Measurements from ENCODE around the gene PDXP.

PDXP gene

GRCh38 chr22:37634417-37634924 lies 24.1 kb upstream of the PDXP start:
- Histone ChIP-seq H3K27ac (ENCODE audit: low read depth, low read length) (peak overlapping the region; percentile 80), H3K9ac (ENCODE audit: low read length in 5 of 5) (peak overlapping the region in 3 of 5 donors; percentile 12 to 56 (median 54)), H3K36me3 (ENCODE audit: control insufficient read depth in 5 of 5, insufficient read depth in 5 of 5, low read length in 5 of 5) (peaks cover 0 to 29% (median 28%) of the 10 kb centered on the region in 5 donors), H3K4me3 (ENCODE audit: low read depth in 1 of 5, low read length in 5 of 5) (peak overlapping the region; percentile 1 to 51 (median 28)), H3K9me3 (ENCODE audit: control insufficient read depth in 5 of 5, low read length in 5 of 5) (no peaks in the 10 kb centered on the region), H3K4me1 (ENCODE audit: control insufficient read depth in 5 of 5, insufficient read depth in 5 of 5, low read length in 5 of 5) (peaks cover 10 to 69% (median 61%) of the 10 kb centered on the region in 5 donors), H3K27me3 (ENCODE audit: control insufficient read depth in 5 of 5, insufficient read depth in 4 of 5, low read length in 5 of 5) (peaks cover 0 to 11% (median 0%) of the 10 kb centered on the region in 5 donors)

DNA sequence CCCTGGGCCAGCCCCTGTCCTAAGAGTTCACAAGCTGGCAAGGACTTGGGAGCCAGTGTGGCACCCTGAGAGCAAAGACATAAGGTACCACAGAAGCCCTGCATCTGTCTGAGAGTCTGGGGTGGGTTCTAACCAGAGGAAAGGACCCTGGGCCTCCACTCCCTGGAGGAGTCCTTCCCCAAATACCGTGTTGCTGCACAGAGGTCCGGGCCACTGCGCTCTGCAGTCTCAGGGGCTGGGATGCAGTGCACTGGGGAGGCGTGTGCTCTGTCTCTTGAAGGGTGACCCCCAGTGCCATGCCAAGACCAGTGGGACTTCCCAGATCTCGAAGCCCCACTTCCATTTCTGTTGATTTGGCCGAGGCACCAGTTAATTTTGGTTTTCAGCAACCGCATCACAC lies 23.4 kb upstream of the PDXP start:
- Histone ChIP-seq H3K9me3 (ENCODE audit: control insufficient read depth in 5 of 5, low read length in 5 of 5) (no peaks in the 10 kb centered on the region), H3K27me3 (ENCODE audit: control insufficient read depth in 5 of 5, insufficient read depth in 4 of 5, low read length in 5 of 5) (peaks cover 0 to 14% (median 0%) of the 10 kb centered on the region in 5 donors), H3K36me3 (ENCODE audit: control insufficient read depth in 5 of 5, insufficient read depth in 5 of 5, low read length in 5 of 5) (peaks cover 0 to 23% (median 22%) of the 10 kb centered on the region in 5 donors), H3K4me3 (ENCODE audit: low read depth in 1 of 5, low read length in 5 of 5) (no peak overlapping the region), H3K9ac (ENCODE audit: low read length in 5 of 5) (peak overlapping the region in 1 of 5 donors; percentile 16), H3K4me1 (ENCODE audit: control insufficient read depth in 5 of 5, insufficient read depth in 5 of 5, low read length in 5 of 5) (peaks cover 10 to 72% (median 64%) of the 10 kb centered on the region in 5 donors), H3K27ac (ENCODE audit: low read depth, low read length) (no peak overlapping the region)

GRCh38 chr22:37636186-37636948 lies 22.2 kb upstream of the PDXP start:
- peaks cover 0 to 19% (median 0%) of the 10 kb centered on the region in 5 donors for H3K27me3 ChIP-seq (ENCODE audit: control insufficient read depth in 5 of 5, insufficient read depth in 4 of 5, low read length in 5 of 5)
- no peak overlapping the region for H3K9ac ChIP-seq (ENCODE audit: low read length in 5 of 5)
- H3K9me3 ChIP-seq (ENCODE audit: control insufficient read depth in 5 of 5, low read length in 5 of 5): no peaks in the 10 kb centered on the region
- H3K27ac ChIP-seq (ENCODE audit: low read depth, low read length): no peak overlapping the region
- peaks cover 10 to 80% (median 67%) of the 10 kb centered on the region in 5 donors for H3K4me1 ChIP-seq (ENCODE audit: control insufficient read depth in 5 of 5, insufficient read depth in 5 of 5, low read length in 5 of 5)
- peaks cover 0 to 13% (median 10%) of the 10 kb centered on the region in 5 donors for H3K36me3 ChIP-seq (ENCODE audit: control insufficient read depth in 5 of 5, insufficient read depth in 5 of 5, low read length in 5 of 5)
- H3K4me3 ChIP-seq (ENCODE audit: low read depth in 1 of 5, low read length in 5 of 5): no peak overlapping the region

GRCh38 chr22:37636949-37637273 lies 21.6 kb upstream of the PDXP start:
- Histone ChIP-seq H3K27me3 (ENCODE audit: control insufficient read depth in 5 of 5, insufficient read depth in 4 of 5, low read length in 5 of 5) (peaks cover 0 to 22% (median 0%) of the 10 kb centered on the region in 5 donors), H3K36me3 (ENCODE audit: control insufficient read depth in 5 of 5, insufficient read depth in 5 of 5, low read length in 5 of 5) (peaks cover 0 to 7% (median 4%) of the 10 kb centered on the region in 5 donors), H3K4me1 (ENCODE audit: control insufficient read depth in 5 of 5, insufficient read depth in 5 of 5, low read length in 5 of 5) (peaks cover 10 to 78% (median 66%) of the 10 kb centered on the region in 5 donors), H3K27ac (ENCODE audit: low read depth, low read length) (no peak overlapping the region), H3K9ac (ENCODE audit: low read length in 5 of 5) (no peak overlapping the region), H3K4me3 (ENCODE audit: low read depth in 1 of 5, low read length in 5 of 5) (no peak overlapping the region), H3K9me3 (ENCODE audit: control insufficient read depth in 5 of 5, low read length in 5 of 5) (no peaks in the 10 kb centered on the region)

DNA sequence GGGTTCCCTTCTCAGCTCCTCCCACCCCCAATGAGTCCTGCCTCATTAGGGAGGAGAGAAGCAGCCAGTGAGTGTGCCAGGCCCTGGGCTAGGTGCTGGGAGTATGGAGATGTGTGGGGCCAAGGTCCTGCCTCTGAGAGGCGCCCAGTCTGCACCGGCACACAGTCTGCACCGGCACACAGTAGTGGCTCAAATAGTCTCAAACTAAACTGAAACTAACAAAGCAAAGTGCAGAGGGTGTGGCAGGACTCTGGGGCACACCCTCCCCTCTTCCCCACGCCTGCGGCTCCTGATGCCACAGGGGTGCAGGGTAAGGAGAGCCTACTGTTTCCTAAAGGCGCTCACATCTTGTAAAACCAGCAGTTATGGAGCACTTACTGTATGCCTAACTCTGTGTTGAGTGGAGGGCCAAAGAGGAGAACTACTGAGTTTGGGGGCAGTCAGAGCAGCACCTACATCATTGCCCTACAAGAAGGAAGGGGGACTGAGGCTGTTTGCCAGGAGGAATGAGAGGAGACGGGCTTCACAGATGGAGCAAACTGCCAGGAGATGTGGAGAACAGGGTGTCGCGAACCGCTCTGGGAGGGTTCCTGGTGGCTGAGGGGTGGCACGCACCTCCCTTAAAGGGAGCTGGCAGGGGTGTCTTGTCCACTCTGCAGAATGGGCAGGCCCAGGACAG lies 20.0 kb upstream of the PDXP start:
- no peaks in the 10 kb centered on the region for H3K9me3 ChIP-seq (ENCODE audit: control insufficient read depth in 5 of 5, low read length in 5 of 5)
- peaks cover 0 to 22% (median 0%) of the 10 kb centered on the region in 5 donors for H3K27me3 ChIP-seq (ENCODE audit: control insufficient read depth in 5 of 5, insufficient read depth in 4 of 5, low read length in 5 of 5)
- H3K36me3 ChIP-seq (ENCODE audit: control insufficient read depth in 5 of 5, insufficient read depth in 5 of 5, low read length in 5 of 5): peaks cover 0 to 4% (median 0%) of the 10 kb centered on the region in 5 donors
- H3K4me1 ChIP-seq (ENCODE audit: control insufficient read depth in 5 of 5, insufficient read depth in 5 of 5, low read length in 5 of 5): peaks cover 10 to 71% (median 56%) of the 10 kb centered on the region in 5 donors
- H3K4me3 ChIP-seq (ENCODE audit: low read depth in 1 of 5, low read length in 5 of 5): peak overlapping the region in 4 of 5 donors; percentile 3 to 63 (median 56)
- H3K27ac ChIP-seq (ENCODE audit: low read depth, low read length): no peak overlapping the region
- H3K9ac ChIP-seq (ENCODE audit: low read length in 5 of 5): peak overlapping the region in 1 of 5 donors; percentile 48

DNA sequence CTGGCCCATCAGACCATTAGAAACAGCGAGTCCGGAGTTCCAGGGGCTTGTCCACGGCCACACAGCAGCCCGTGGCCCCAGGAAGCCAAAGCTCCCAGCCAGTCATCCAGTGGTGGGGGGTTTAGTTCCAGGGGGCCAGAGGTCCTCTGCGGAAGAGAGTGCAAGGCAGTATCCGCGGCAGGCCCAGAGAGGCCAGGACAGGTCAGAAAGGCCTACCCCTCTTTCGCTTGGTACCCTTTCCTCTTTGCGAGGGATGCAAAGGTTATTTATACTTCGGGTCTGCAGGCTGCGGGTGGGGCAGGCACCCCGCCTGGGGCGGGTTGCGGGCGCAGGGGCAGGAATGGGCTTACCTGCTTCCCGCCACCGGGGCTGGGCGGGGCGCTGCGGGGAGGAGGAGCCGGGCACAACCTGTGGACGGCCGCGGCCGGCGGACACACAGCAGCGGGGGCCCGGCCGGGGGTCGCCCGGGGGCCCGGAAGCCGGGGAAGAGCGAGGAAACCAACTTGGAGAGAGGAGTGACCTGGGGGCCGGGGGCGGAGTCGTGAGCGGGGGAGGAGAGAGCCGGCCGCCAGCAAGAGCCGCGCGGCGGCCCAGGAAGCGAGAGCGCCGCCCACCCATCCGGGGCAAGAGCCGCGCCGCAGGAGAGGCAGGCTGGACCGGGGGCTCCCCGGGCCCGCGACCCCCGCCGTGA lies 19.3 kb upstream of the PDXP start, which contains the start of gene SH3BP1:
SH3BP1 (plus strand) TSS at position 600 of the 691 bp plus-strand sequence. CDS start 119 bp downstream, outside the sequence.
- H3K9ac ChIP-seq (ENCODE audit: low read length in 5 of 5): peak within 1 kb of the TSS in 4 of 5 donors; percentile 16 to 75 (median 57)
- peaks cover 0 to 5% (median 0%) of the 10 kb centered on the region in 5 donors for H3K36me3 ChIP-seq (ENCODE audit: control insufficient read depth in 5 of 5, insufficient read depth in 5 of 5, low read length in 5 of 5)
- peaks cover 0 to 22% (median 0%) of the 10 kb centered on the region in 5 donors for H3K27me3 ChIP-seq (ENCODE audit: control insufficient read depth in 5 of 5, insufficient read depth in 4 of 5, low read length in 5 of 5)
- no peak within 1 kb of the TSS for H3K27ac ChIP-seq (ENCODE audit: low read depth, low read length)
- H3K9me3 ChIP-seq (ENCODE audit: control insufficient read depth in 5 of 5, low read length in 5 of 5): no peaks in the 10 kb centered on the region
- H3K4me3 ChIP-seq (ENCODE audit: low read depth in 1 of 5, low read length in 5 of 5): peak within 1 kb of the TSS; percentile 54 to 69 (median 57)
- peaks cover 4 to 68% (median 50%) of the 10 kb centered on the region in 5 donors for H3K4me1 ChIP-seq (ENCODE audit: control insufficient read depth in 5 of 5, insufficient read depth in 5 of 5, low read length in 5 of 5)

GRCh38 chr22:37639771-37640590 lies 18.5 kb upstream of the PDXP start:
- Histone ChIP-seq H3K27me3 (ENCODE audit: control insufficient read depth in 5 of 5, insufficient read depth in 4 of 5, low read length in 5 of 5) (peaks cover 0 to 22% (median 0%) of the 10 kb centered on the region in 5 donors), H3K27ac (ENCODE audit: low read depth, low read length) (no peak overlapping the region), H3K36me3 (ENCODE audit: control insufficient read depth in 5 of 5, insufficient read depth in 5 of 5, low read length in 5 of 5) (peaks cover 0 to 13% (median 0%) of the 10 kb centered on the region in 5 donors), H3K9me3 (ENCODE audit: control insufficient read depth in 5 of 5, low read length in 5 of 5) (no peaks in the 10 kb centered on the region), H3K4me1 (ENCODE audit: control insufficient read depth in 5 of 5, insufficient read depth in 5 of 5, low read length in 5 of 5) (peaks cover 0 to 60% (median 43%) of the 10 kb centered on the region in 5 donors), H3K4me3 (ENCODE audit: low read depth in 1 of 5, low read length in 5 of 5) (peak overlapping the region; percentile 54 to 69 (median 57)), H3K9ac (ENCODE audit: low read length in 5 of 5) (peak overlapping the region in 3 of 5 donors; percentile 41 to 75 (median 73))

- peak overlapping the region; percentile 25 to 63 (median 57) for H3K4me3 ChIP-seq (ENCODE audit: low read depth in 1 of 5, low read length in 5 of 5)
- peak overlapping the region in 2 of 5 donors; percentile 41 to 60 for H3K9ac ChIP-seq (ENCODE audit: low read length in 5 of 5)
- peaks cover 0 to 22% (median 0%) of the 10 kb centered on the region in 5 donors for H3K27me3 ChIP-seq (ENCODE audit: control insufficient read depth in 5 of 5, insufficient read depth in 4 of 5, low read length in 5 of 5)
- peaks cover 0 to 55% (median 39%) of the 10 kb centered on the region in 5 donors for H3K4me1 ChIP-seq (ENCODE audit: control insufficient read depth in 5 of 5, insufficient read depth in 5 of 5, low read length in 5 of 5)
- no peaks in the 10 kb centered on the region for H3K9me3 ChIP-seq (ENCODE audit: control insufficient read depth in 5 of 5, low read length in 5 of 5)
- H3K36me3 ChIP-seq (ENCODE audit: control insufficient read depth in 5 of 5, insufficient read depth in 5 of 5, low read length in 5 of 5): peaks cover 0 to 21% (median 0%) of the 10 kb centered on the region in 5 donors
- H3K27ac ChIP-seq (ENCODE audit: low read depth, low read length): no peak overlapping the region
Measured at GRCh38 chr22:37640591-37641560, 17.6 kb upstream of the PDXP start.
